ENCODE data around the gene VTA1.
"Not testable (repeated sequence)": the region's sequence is repeated elsewhere in the genome, so short reads cannot be mapped to it uniquely, and the experiment has no call there.

Gene VTA1

GRCh38 chr6:142225552-142225951 is 78.5 kb downstream of the VTA1 start:
- DNase-seq (ENCODE audit: low read depth in 2 of 2): no peak

GRCh38 chr6:142226731-142227130 is 79.7 kb downstream of the VTA1 start:
- no peak for DNase-seq (ENCODE audit: low read depth in 2 of 2)

- not testable (repeated sequence) for DNase-seq (ENCODE audit: low read depth in 2 of 2)
Measured at GRCh38 chr6:142229518-142230270, 82.6 kb downstream of the VTA1 start.

GRCh38 chr6:142232206-142233044 is 85.4 kb downstream of the VTA1 start:
- not testable (repeated sequence) for DNase-seq (ENCODE audit: low read depth in 2 of 2)

GRCh38 chr6:142233945-142234682 is 87.1 kb downstream of the VTA1 start:
- no peak for DNase-seq (ENCODE audit: low read depth in 2 of 2)

- DNase-seq (ENCODE audit: low read depth in 2 of 2): no peak
Measured at GRCh38 chr6:142235272-142235671, 88.2 kb downstream of the VTA1 start.

- no peak for DNase-seq (ENCODE audit: low read depth in 2 of 2)
Measured at GRCh38 chr6:142235791-142236190, 88.7 kb downstream of the VTA1 start.

- DNase-seq (ENCODE audit: low read depth in 2 of 2): no peak
Measured at GRCh38 chr6:142236691-142237090, 89.6 kb downstream of the VTA1 start.

- DNase-seq (ENCODE audit: low read depth in 2 of 2): no peak
Measured at GRCh38 chr6:142238881-142239280, 91.8 kb downstream of the VTA1 start.

- DNase-seq (ENCODE audit: low read depth in 2 of 2): no peak
Measured at GRCh38 chr6:142240179-142240578, 93.1 kb downstream of the VTA1 start.

GRCh38 chr6:142241061-142241460 is 94.0 kb downstream of the VTA1 start:
- no peak for DNase-seq (ENCODE audit: low read depth in 2 of 2)

GRCh38 chr6:142242269-142242668 is 95.2 kb downstream of the VTA1 start:
- DNase-seq (ENCODE audit: low read depth in 2 of 2): no peak

- DNase-seq (ENCODE audit: low read depth in 2 of 2): no peak
Measured at GRCh38 chr6:142246960-142247359, 99.9 kb downstream of the VTA1 start.

GRCh38 chr6:142249266-142249665 is 102.2 kb downstream of the VTA1 start:
- no peak for DNase-seq (ENCODE audit: low read depth in 2 of 2)

- DNase-seq (ENCODE audit: low read depth in 2 of 2): no peak
Measured at GRCh38 chr6:142251930-142252445, 104.9 kb downstream of the VTA1 start.

- DNase-seq (ENCODE audit: low read depth in 2 of 2): no peak
Measured at GRCh38 chr6:142254513-142254912, 107.5 kb downstream of the VTA1 start.

GRCh38 chr6:142255785-142256184 is 108.7 kb downstream of the VTA1 start:
- no peak for DNase-seq (ENCODE audit: low read depth in 2 of 2)

GRCh38 chr6:142258305-142258704 is 111.2 kb downstream of the VTA1 start:
- DNase-seq (ENCODE audit: low read depth in 2 of 2): no peak

- DNase-seq (ENCODE audit: low read depth in 2 of 2): no peak
Measured at GRCh38 chr6:142258757-142259156, 111.7 kb downstream of the VTA1 start.

GRCh38 chr6:142260748-142261147 is 113.7 kb downstream of the VTA1 start:
- no peak for DNase-seq (ENCODE audit: low read depth in 2 of 2)

- DNase-seq (ENCODE audit: low read depth in 2 of 2): no peak
Measured at GRCh38 chr6:142262231-142262630, 115.2 kb downstream of the VTA1 start.

GRCh38 chr6:142265476-142265875 is 118.4 kb downstream of the VTA1 start:
- no peak for DNase-seq (ENCODE audit: low read depth in 2 of 2)
